Breast epithelium (tissue), 4 donors: ENCODE results near the gene HELZ. TPM values are rescaled to one million over a fixed set of nuclear protein-coding genes. Genes with fewer than 3 reads are reported as not detected.
"Not testable (repeated sequence)": the region's sequence is repeated elsewhere in the genome, so short reads cannot be mapped to it uniquely, and the experiment has no call there.

Experiments used
- DNase-seq, 2 donors: peaks; one replicate each; pipeline ENCODE4 v3.0.0-alpha.2; 2019; ENCODE audit warnings: low spot score in 2 of 2
- H3K27ac ChIP-seq, 2 donors: fragments of 200-600 bp; sonication (generic) in 1 of 2; one replicate each; pipeline ENCODE4 v1.5.1; 2016 to 2019; ENCODE audit warnings: mild to moderate bottlenecking in 1 of 2
- H3K27me3 ChIP-seq, 2 donors: fragments of 200-600 bp; sonication (generic) in 1 of 2; one replicate each; pipeline versions ENCODE4 v1.5.1 to v1.6.0; 2017 to 2019; ENCODE audit warnings: control low read depth in 1 of 2, mild to moderate bottlenecking in 1 of 2
- H3K36me3 ChIP-seq: fragments of 200-600 bp; one replicate; pipeline ENCODE4 v1.5.1; 2019
- H3K4me1 ChIP-seq, 2 donors: fragments of 200-600 bp; sonication (generic); one replicate each; pipeline ENCODE4 v1.5.1; 2016 to 2019; ENCODE audit warnings: control low read depth in 1 of 2
- H3K4me3 ChIP-seq, 3 donors: fragments of 200-600 bp; sonication (generic); 1 replicate in 2 of 3; 2 replicates in 1 of 3; pipeline ENCODE4 v1.5.1; 2016 to 2019; ENCODE audit warnings: mild to moderate bottlenecking in 3 of 3, moderate library complexity in 2 of 3
- H3K9me3 ChIP-seq, 2 donors: fragments of 200-600 bp; sonication (generic) in 1 of 2; one replicate each; pipeline ENCODE4 v1.5.1; 2016 to 2019; ENCODE audit warnings: control low read depth in 1 of 2
- POLR2A ChIP-seq: fragments of 450-650 bp; IDR thresholded peaks from one replicate; pipeline ENCODE4 v1.6.1; 2016; ENCODE audit warnings: antibody characterized with exemption, mild to moderate bottlenecking, moderate library complexity
- POLR2AphosphoS5 ChIP-seq, 3 donors: sonication (generic); formaldehyde crosslinking; IDR thresholded peaks; one replicate each; pipeline ENCODE4 v1.6.1; 2017; ENCODE audit warnings: antibody characterized with exemption in 3 of 3
- intact Hi-C: fragments of 100-400 bp; cut with DNase I; formaldehyde crosslinking; loops from one replicate; pipeline ENCODE4 v1.15.1; 2023; ENCODE audit warnings: low total_unique reads
- total RNA-seq, 3 donors: library from RNA; depleted of rRNA; stranded (reverse); fragments of >200 nt; gene quantifications; one replicate each; pipeline ENCODE4 v1.1.0, GENCODE V29; 2016
- TF ChIP-seq, protein P1 (sequence below), 3 donors: fragments of 450-650 bp; IDR thresholded peaks; one replicate each; pipeline ENCODE4 v1.5.1; 2016 to 2017; ENCODE audit warnings: antibody characterized with exemption in 3 of 3, mild to moderate bottlenecking in 3 of 3, moderate library complexity in 3 of 3

Gene HELZ
- total RNA-seq, 3 donors from 2014 or later, result 66.5 to 104 (median 79.8) TPM

DNA sequence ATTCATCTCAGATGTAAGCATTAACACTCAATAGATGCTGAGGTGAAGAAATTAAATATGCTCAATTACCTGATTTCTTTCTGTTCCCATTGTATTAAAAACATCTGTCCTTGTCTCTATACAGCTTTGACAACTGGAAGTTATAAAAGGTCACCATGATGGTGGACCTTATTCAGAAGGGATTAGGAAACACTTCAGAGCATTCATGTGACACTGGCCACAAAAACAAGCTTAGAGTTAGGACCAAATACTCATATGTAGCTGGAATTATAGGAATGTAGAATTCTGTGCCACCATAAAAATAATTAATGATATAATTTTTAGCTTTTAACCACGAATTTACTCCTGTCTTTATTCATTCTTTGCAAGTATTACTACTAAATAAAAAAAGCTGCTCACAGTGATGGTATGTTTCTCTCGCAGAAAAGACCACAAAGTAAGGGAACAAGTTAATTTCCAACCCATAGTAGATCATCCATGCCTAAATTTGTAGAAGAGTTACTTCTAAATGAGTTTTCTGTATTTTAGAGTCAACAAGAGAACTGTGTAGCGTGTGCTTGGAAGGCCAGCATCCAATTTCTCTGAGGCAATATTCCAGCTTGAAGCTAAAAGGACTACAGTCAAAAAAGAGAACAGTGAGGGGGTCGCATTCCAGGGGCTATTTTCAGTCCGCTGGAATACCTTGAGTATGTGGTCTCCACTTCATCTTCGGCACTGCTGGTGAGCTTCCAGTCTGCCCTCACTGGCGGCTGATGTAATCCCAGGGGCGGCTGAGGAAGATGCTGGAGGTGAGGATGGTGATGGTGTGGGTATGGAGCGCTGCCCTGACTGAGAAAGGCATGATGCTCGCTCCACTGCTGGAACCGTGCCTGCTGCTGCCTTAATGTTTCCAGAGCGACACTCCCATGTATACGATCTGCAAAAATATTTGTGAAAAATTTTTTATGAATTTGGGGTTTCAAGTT is 136.9 kb downstream of the HELZ start:
- H3K9me3 ChIP-seq, result no peaks in the 10 kb centered on the region
- no peaks in the 10 kb centered on the region for H3K4me1 ChIP-seq
- no peak for TF ChIP-seq POLR2AphosphoS5 (IDR thresholded peaks at IDR 0.05)
- intact Hi-C loops, result no loop called here
- H3K36me3 ChIP-seq, result peaks cover 7% of the 10 kb centered on the region
- no peaks in the 10 kb centered on the region for H3K27me3 ChIP-seq
- no peak overlapping the region for H3K27ac ChIP-seq
- no peak for DNase-seq
- H3K4me3 ChIP-seq, result no peak overlapping the region

DNA sequence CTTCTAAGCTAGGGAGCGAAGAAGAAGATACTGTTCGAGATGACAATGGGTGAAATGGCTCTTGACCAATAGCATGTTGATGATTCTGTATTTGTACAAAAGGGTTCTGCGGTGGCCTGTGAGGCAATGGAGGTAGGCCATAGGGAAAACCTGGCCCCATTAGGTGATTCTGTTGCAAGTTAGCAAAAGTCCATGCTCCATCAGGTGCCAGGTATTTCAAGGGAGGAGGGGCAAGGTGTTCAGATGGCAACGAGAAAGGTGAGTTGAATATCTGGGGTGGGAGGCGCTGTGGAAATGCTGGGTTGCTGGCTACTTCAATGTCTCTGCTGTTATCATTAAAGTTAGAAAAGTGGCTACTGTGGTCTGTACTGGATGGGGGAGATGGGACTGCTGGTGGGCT is 137.8 kb downstream of the HELZ start:
- H3K4me1 ChIP-seq, result no peaks in the 10 kb centered on the region
- intact Hi-C loops, result no loop called here
- H3K27ac ChIP-seq, result no peak overlapping the region
- DNase-seq, result no peak
- peaks cover 7% of the 10 kb centered on the region for H3K36me3 ChIP-seq
- TF ChIP-seq POLR2AphosphoS5 (IDR thresholded peaks at IDR 0.05) (no peak), POLR2A (no peak)
- TF ChIP-seq, protein P1, sequence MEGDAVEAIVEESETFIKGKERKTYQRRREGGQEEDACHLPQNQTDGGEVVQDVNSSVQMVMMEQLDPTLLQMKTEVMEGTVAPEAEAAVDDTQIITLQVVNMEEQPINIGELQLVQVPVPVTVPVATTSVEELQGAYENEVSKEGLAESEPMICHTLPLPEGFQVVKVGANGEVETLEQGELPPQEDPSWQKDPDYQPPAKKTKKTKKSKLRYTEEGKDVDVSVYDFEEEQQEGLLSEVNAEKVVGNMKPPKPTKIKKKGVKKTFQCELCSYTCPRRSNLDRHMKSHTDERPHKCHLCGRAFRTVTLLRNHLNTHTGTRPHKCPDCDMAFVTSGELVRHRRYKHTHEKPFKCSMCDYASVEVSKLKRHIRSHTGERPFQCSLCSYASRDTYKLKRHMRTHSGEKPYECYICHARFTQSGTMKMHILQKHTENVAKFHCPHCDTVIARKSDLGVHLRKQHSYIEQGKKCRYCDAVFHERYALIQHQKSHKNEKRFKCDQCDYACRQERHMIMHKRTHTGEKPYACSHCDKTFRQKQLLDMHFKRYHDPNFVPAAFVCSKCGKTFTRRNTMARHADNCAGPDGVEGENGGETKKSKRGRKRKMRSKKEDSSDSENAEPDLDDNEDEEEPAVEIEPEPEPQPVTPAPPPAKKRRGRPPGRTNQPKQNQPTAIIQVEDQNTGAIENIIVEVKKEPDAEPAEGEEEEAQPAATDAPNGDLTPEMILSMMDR (IDR thresholded peaks at IDR 0.05), result no peak
- H3K27me3 ChIP-seq, result no peaks in the 10 kb centered on the region
- H3K9me3 ChIP-seq, result no peaks in the 10 kb centered on the region
- H3K4me3 ChIP-seq, result no peak overlapping the region

DNA sequence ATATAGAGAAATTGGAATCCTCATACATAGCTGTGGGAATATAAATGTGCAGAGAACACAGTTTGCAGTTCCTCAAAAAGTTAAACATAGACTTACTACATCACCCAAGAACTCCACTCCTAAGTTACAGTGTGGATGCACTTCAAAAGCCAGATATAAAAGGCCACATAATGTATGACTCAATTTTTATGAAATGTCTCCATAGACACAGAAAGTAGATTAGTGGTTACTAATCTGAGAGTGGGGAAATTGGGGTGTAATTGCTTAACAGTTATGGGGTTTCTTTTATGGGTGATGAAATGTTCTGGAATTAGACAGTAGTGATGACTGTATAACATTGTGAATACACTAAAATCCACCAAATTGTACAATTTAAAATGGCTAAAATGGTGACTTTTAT is 139.8 kb downstream of the HELZ start:
- H3K36me3 ChIP-seq, result peaks cover 7% of the 10 kb centered on the region
- no peaks in the 10 kb centered on the region for H3K27me3 ChIP-seq

DNA sequence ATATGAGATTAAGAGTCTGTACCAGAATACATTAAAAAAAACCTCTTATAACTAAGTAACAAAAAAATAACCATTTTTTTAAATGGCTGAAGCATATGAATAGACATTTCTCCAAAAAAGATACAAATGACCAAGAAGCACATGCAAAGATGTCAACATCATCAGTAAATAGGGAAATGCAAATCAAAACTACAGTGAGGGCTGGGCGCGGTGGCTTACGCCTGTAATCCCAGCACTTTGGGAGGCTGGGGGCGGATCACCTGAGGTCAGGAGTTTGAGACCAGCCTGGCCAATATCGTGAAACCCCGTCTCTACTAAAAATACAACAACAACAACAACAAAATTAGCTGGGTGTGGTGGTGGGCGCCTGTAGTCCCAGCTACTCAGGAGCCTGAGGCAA is 140.4 kb downstream of the HELZ start:
- H3K4me1 ChIP-seq, H3K27ac ChIP-seq, intact Hi-C loops, H3K9me3 ChIP-seq, DNase-seq, H3K4me3 ChIP-seq, H3K27me3 ChIP-seq, H3K36me3 ChIP-seq: not testable (repeated sequence)

More for the DNA sequence above, 139.8 kb downstream of the HELZ start:
- Histone ChIP-seq H3K27ac (no peak overlapping the region), H3K4me3 (no peak overlapping the region), H3K9me3 (no peaks in the 10 kb centered on the region), H3K4me1 (no peaks in the 10 kb centered on the region)
- intact Hi-C loops, result no loop called here
- DNase-seq, result no peak
- TF ChIP-seq, protein P1 (IDR thresholded peaks at IDR 0.05), result no peak
- TF ChIP-seq POLR2A, result no peak
- no peak for TF ChIP-seq POLR2AphosphoS5 (IDR thresholded peaks at IDR 0.05)

DNA sequence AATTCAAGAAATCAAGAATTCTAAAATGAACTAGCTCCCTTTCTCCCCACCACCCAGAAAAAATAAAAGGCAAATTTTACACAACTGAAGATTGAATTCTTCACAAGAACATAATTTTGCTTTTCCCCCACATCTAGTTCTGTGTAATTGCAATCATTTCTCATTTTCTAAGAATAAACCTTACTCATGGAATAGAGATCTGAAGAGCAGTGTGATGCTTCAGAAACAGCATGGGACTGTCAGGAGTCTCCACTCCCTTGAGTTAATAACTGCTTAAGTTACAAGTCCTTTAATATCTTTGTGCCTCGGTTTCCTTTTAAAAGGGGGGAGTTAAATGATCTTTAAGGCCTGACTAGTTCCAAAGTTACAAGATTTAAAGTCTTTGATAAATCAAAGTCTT is 147.0 kb downstream of the HELZ start:
- no peak for DNase-seq
- no peak for TF ChIP-seq POLR2AphosphoS5 (IDR thresholded peaks at IDR 0.05)
- TF ChIP-seq, protein P1 (IDR thresholded peaks at IDR 0.05), result no peak
- TF ChIP-seq POLR2A, result no peak
- Histone ChIP-seq H3K27ac (no peak overlapping the region), H3K36me3 (no peaks in the 10 kb centered on the region), H3K4me1 (no peaks in the 10 kb centered on the region), H3K4me3 (no peak overlapping the region), H3K27me3 (no peaks in the 10 kb centered on the region), H3K9me3 (no peaks in the 10 kb centered on the region)
- intact Hi-C loops, result loop anchor here (5.0 kb wide), 1 partner anchor 1216 kb away; no protein-coding TSS in a partner anchor

DNA sequence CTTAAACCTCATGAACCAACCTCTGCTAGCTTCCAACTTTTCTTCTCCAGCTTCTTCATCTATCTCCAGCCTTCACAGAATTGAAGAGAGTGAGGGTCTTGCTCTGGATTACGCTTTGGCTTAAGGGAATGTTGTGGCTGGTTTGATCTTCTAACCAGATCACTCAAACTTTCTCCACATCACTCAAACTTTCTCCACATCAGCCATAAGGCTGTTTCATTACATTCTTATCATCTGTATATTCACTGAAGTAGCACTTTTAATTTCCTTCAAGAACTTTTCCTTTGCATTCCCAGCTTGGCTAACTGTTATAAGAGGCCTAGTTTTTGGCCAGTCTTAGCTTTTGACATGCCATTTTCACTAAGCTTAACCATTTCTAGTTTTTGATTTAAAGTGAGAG is 148.4 kb downstream of the HELZ start:
- no peaks in the 10 kb centered on the region for H3K9me3 ChIP-seq
- DNase-seq, result no peak
- H3K4me3 ChIP-seq, result no peak overlapping the region
- H3K36me3 ChIP-seq, result no peaks in the 10 kb centered on the region
- no peak overlapping the region for H3K27ac ChIP-seq
- no peaks in the 10 kb centered on the region for H3K4me1 ChIP-seq
- no peaks in the 10 kb centered on the region for H3K27me3 ChIP-seq
- intact Hi-C loops, result loop anchor here (5.0 kb wide), 1 partner anchor 1214 kb away; no protein-coding TSS in a partner anchor
- TF ChIP-seq POLR2AphosphoS5 (IDR thresholded peaks at IDR 0.05) (no peak), POLR2A (no peak)
- TF ChIP-seq, protein P1 (IDR thresholded peaks at IDR 0.05), result no peak
